Epithelial cell of proximal tubule (primary cell): ENCODE results near the gene GIT2. TPM values are rescaled to one million over a fixed set of nuclear protein-coding genes. Genes with fewer than 3 reads are reported as not detected.
A peak's percentile ranks its signal among the peaks of the same experiment; 100 is the strongest.

ENCODE experiments used
- DNase-seq: peaks from one replicate; pipeline ENCODE4 v3.0.0-alpha.2; 2011; ENCODE audit warnings: low read depth
- H3K4me3 ChIP-seq: 2 replicates; pipeline ENCODE4 v1.5.1; 2011; ENCODE audit warnings: low read depth, mild to moderate bottlenecking, low read length
- CTCF ChIP-seq: conservative IDR thresholded peaks from 2 replicates; pipeline ENCODE4 v1.5.1; 2012; ENCODE audit warnings: low read depth, mild to moderate bottlenecking, low read length
- total RNA-seq: library from RNA; depleted of rRNA; stranded (reverse); fragments of >200 nt; gene quantifications from 2 replicates; pipeline ENCODE4 v1.2.3, GENCODE V29; 2015

GIT2 gene
- 19.2 and 20.1 TPM in 2 replicates for total RNA-seq

GRCh38 chr12:109995686-109996482 lies at the start of gene GIT2:
Gene GIT2 (minus strand): TSS chr12:109996368. CDS start chr12:109996224, 144 bp downstream.
- H3K4me3 ChIP-seq: peak within 1 kb of the TSS; percentile 95
- DNase-seq: no peak
- no peak for TF ChIP-seq CTCF

GRCh38 chr12:110042264-110042663 lies 46.1 kb upstream of the GIT2 start:
- no peak for TF ChIP-seq CTCF
- DNase-seq: no peak
- no peak overlapping the region for H3K4me3 ChIP-seq

GRCh38 chr12:110039085-110039807 lies 43.1 kb upstream of the GIT2 start:
- peak; percentile 93 for DNase-seq
- no peak overlapping the region for H3K4me3 ChIP-seq
- TF ChIP-seq CTCF: no peak

GRCh38 chr12:110038741-110039084 lies 42.5 kb upstream of the GIT2 start:
- no peak for DNase-seq
- no peak for TF ChIP-seq CTCF
- H3K4me3 ChIP-seq: no peak overlapping the region

GRCh38 chr12:110037315-110037714 lies 41.1 kb upstream of the GIT2 start:
- no peak for TF ChIP-seq CTCF
- H3K4me3 ChIP-seq: no peak overlapping the region
- no peak for DNase-seq

GRCh38 chr12:110035534-110036104 lies 39.5 kb upstream of the GIT2 start:
- TF ChIP-seq CTCF: no peak
- DNase-seq: no peak

More at GRCh38 chr12:110035534-110036104, 39.5 kb upstream of the GIT2 start:
- no peak overlapping the region for H3K4me3 ChIP-seq
